C4-2B (cell line): Measurements from ENCODE around the gene PRAMEF17.
"Not testable (repeated sequence)": the region's sequence is repeated elsewhere in the genome, so short reads cannot be mapped to it uniquely, and the experiment has no call there.

Experiments used
- CTCF ChIP-seq: fragments of 450-650 bp; conservative IDR thresholded peaks from 2 replicates; pipeline ENCODE4 v1.5.1; 2017; ENCODE audit warnings: mild to moderate bottlenecking
- ZFX ChIP-seq: fragments of 450-650 bp; IDR thresholded peaks from 2 replicates; pipeline ENCODE4 v1.6.1; 2017

- not testable (repeated sequence) for TF ChIP-seq CTCF, ZFX
These were observed 49.8 kb downstream of the PRAMEF17 start for GRCh38 chr1:13439104-13439783.
